Measurements from ENCODE around the gene ZBTB32.

The ZBTB32 gene

DNA sequence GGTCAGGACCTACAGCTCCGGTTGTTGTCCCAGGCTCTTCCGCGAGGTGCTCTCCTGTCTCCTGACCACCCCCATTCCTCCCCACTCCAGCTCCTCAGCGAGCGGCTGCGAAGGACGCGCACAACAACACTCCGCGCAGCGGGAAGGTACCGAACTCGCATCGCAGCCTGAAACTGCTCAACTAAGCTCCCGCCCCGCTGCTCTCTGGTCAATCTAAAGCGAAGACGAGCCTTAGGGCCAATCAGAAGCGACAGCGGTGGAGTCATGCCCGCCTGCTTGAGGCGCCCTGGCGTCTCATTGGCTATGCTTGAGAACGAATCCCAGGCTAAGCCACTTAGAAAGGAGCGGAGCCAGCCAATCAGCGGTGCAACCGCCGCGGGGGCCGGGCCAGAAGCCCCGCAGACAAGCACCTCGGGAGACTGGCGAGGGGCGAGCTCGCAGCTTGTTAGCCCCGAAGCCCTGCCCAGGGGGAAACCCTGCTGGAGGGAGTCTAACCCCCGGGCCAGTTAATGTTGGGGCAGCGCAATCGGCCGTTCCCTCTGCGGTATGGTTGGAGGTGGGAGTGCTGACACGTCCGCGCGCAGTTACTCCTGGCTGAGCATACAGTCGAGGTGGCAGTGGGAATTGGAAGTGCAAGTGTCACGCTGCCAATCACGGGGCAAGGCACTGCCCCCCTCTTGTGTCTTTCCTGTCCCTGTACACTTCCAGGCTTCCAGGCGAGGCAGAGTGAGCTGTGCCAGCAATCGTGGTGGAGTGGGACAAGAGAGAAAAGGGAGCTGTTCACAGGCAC lies 1.9 kb upstream of the ZBTB32 start:
- peak; percentile 91 to 93 for DNase-seq

DNA sequence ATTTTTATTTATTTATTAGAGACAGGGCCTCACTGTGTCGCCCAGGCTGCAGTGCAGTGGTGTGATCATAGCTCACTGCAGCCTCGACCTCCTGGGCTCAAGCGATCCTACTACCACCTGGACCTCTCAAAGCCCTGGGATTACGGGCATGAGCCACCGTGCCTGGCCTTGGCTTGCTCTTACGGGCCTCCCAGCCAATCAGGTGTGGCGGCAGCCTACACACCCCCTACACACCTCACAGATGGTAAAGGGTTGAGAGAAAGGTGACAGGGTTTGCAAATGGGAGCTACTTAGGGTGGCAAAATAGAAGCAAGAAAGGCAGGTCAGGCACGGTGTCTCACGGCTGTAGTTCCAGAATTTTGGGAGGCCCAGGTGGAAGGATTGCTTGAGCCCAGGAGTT lies 1.0 kb upstream of the ZBTB32 start:
- DNase-seq = no peak

DNA sequence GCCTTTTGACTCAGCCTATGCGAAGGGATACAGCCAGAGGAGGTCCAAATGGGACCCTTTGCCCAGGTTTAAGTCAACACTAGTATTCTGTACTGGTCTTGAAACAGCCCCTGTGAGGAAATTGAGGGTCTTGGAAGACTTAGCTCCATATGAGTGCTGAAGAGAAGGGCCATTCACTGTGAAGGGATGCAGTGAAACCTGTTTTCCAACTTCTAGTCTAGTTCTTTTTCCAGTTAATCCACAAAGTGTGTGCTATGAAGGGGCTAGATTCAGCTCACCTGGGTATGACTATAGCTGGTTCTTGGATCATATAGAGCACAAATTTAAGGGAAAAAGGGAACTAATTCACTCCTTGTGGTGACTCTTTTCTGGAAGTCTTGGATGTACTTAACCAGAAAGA lies 4.0 kb downstream of the ZBTB32 start:
- no peak for DNase-seq

DNA sequence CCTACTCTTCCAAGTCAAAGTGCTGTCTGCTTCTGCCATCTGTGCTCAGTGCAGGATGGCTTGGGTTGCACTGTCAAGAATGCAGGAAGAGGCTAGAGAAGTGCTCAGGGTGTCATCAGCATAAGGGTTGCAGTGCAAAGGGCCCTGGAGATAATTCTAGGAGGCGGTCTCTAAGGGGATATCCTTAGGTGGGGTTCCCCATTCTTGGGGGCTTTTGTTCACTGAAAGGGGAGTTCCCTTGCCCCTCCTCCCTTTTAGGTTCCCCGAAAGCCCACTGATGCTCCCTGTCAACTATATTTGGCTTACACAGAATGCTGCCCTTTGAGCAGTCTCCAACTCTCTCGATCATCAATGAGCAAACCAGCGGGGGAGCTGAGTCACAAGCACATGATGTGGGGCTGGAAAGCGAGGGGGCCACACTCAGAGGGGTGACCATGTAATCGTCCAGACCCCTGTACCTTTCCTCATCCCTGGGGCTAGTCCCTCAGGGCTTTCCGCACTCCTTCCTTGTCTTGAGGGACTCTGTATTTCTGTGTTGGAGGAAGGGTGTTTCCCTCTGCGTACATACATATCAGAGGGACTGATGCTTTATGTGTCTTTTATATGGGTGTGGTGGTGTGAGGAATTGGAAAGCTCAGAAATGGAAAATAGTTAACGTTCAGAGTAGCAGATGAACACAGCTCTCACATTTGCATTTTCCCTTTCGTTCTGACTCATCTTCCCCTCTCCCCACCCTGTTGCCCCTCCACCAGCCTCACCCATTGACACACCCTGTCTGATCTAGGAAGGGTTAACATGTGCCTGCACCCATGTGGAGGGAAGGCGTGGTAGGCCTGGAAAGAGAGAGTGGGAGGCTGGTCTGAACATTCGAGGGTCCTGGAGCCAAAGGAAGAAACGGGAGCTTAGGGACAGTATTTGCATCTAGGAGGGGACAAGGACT lies 6.7 kb downstream of the ZBTB32 start:
- peak; percentile 43 to 54 for DNase-seq

DNA sequence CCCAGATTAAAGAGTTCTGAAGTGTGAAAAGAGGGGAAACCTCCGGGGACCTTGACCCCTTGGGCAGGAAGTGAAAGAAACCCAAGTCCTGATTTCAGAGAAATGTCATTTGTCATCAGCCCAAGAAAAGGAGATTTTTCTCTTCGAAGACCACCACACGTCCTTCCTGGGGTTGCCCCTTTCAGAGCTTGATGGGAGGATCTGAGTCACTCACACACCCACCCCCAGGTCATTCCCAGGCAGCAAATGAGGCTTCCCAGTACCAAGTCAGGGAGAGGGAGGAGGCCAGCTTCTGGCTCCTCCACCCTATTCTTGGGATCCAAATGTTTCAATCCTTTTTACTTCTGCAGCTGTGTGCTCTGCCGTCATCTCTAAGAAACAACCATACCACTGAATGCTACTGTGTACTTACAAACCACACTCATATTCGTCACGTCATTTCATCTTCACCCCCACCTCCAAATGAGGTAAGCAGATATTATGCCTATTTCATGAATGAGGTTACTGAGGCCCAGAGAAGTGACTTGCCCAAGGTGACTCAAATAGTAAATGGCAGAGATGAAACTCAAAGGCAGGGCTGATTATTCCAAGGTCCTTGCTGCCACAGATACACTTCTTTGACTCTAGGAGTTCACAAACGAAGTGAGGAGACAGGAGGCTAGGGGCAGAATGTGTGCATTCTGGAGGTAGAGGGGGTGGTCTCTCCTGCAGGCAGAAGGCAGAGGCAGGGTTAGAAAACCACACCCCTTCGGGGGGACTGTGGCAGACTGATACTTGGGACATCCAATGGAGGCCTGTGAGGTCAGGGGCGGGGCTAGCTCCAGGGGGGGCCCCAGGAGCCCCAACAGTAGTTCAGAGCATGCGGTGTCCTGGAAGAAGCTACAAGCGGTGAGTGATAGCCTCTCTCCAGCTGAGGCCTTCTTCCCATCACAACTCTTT lies 8.5 kb downstream of the ZBTB32 start:
- DNase-seq = peak; percentile 41 to 50

DNA sequence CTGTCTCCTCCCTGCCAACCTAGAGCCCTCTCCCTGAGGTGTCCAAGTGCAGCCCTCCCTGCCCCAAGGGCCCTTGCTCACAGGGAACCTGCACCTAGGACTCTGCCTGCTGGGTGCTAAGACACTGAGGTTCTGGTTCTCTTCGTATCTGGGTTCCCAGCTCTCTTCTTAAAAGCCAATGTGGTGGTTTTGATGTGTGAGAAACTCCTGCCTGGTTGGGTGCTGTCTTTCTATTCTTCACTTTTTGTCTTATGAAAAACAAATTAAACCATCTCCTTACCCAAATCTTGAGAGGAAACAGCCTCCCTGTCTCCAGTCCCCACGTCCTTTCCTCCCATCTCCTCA lies 9.1 kb downstream of the ZBTB32 start:
- DNase-seq = no peak

DNA sequence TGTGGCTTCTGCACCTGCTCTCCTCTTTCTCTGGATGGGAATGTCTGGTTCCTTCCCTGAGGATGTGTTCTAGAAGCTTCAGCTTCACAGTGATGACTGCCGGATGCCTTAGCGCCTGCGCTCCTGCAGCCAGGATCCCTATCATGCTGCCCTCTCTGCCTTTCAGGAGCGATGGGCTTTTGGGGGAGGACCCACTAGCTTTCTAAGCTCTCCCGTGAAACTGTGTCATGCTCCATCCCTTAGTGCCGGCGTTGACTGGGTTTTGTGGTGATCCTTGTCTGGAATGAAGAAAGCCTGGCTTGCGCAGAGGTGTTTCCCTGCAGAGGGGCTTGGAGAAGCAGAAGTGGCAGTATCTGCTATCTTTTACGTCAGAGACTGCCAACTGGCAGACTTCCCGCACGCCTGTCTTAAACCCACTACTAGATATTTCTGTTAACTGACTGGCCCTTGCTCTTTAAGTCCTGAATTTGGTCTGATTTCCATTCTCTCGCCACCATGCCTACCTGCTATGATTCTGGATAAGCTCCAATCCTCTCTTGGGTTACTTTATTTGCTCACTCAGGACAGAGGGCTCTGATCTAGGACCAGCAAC lies 9.6 kb downstream of the ZBTB32 start:
- no peak for DNase-seq

DNA sequence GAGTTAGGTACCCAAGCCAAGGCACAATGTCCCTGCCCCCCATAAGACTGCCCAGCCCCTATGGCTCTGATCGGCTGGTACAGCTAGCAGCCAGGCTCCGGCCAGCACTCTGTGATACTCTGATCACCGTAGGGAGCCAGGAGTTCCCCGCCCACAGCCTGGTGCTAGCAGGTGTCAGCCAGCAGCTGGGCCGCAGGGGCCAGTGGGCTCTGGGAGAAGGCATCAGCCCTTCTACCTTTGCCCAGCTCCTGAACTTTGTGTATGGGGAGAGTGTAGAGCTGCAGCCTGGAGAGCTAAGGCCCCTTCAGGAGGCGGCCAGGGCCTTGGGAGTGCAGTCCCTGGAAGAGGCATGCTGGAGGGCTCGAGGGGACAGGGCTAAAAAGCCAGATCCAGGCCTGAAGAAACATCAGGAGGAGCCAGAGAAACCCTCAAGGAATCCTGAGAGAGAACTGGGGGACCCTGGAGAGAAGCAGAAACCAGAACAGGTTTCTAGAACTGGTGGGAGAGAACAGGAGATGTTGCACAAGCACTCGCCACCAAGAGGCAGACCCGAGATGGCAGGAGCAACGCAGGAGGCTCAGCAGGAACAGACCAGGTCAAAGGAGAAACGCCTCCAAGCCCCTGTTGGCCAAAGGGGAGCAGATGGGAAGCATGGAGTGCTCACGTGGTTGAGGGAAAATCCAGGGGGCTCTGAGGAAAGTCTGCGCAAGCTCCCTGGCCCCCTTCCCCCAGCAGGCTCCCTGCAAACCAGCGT lies 10.4 kb downstream of the ZBTB32 start:
- DNase-seq = no peak

DNA sequence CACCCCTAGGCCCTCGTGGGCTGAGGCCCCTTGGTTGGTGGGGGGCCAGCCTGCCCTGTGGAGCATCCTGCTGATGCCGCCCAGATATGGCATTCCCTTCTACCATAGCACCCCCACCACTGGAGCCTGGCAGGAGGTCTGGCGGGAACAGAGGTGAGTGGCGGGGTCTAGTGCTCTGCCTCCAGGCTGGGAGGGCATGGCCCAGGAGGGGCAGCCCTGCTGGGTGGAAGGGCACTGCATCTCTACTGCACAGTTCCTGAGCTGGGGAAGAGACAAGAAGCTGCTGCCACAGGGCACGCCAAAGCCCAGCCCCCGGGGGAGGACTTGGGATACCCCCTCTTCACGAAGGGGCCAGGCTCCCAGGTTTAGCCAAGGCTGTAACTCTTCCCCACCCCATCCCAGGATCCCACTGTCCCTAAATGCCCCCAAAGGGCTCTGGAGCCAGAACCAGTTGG lies 11.0 kb downstream of the ZBTB32 start:
- no peak for DNase-seq

DNA sequence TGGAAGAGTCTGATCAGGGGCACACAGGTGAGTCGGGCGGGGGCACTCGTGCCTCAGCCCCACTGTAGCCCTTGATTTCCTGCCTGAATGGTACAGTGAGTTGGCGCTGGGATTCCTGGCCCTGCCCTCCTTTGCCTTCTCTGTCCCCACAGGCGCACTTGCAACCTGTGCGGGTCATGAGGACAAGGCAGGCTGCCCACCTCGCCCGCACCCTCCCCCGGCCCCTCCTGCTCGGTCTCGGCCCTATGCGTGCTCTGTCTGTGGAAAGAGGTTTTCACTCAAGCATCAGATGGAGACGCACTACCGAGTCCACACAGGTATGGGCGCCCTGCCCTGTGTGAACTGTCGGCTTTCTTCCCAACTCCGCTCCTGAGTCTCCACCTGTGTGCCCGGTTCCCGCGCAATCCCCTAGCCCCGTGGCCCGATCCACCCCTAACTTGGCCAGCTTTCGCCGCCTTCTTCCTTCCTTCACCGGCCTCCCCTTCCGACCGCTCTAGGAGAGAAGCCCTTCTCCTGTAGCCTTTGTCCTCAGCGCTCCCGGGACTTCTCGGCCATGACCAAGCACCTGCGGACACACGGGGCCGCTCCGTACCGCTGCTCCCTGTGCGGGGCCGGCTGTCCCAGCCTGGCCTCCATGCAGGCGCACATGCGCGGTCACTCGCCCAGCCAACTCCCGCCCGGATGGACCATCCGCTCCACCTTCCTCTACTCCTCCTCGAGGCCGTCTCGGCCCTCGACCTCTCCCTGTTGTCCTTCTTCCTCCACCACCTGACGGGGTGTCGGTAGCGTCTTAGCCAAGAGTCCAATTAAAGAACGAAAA lies 11.8 kb downstream of the ZBTB32 start:
- DNase-seq = peak in 1 of 2 donors; percentile 19

DNA sequence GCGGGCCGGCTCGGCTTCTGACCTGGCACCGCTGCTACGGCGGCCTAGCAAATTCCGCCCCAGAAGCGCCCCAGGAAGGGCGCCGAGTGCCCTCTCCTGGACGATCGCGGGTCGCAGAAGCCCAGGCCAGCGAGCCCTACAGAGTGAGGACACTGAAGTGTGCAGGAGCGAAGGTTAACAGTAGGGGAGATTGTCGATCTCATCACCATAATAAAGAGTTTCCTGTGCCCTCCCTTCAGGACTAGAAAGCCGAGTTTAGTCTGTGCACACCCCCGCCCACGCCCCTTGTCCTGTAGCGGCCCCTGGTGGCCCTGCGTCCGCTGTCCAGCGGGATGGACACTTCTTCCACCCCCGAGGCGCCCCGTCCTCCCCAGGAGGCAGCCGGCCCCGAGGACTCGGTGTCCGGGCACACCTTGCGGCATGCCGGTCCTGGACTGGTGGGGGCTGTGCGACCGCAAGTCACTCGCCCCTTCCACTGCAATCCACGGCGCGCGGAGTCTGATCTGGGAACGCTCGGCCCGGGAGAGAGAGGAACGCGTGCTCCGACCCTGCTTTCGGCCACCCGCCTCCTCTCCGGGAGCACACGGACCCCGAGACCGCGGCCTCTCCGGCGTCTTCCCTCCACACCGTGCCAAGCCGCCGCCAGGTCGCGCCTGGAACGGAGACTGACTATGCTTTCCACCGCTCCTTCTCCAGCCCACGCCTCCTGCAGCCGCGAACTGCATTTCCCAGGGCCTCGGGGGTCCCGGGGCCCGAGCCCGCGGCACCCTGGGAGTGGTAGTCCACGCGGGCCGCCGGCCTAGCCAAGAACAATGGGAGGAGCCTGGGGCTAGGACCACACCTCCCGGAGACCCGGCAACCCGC lies 12.7 kb downstream of the ZBTB32 start:
- peak; percentile 95 to 98 for DNase-seq

DNA sequence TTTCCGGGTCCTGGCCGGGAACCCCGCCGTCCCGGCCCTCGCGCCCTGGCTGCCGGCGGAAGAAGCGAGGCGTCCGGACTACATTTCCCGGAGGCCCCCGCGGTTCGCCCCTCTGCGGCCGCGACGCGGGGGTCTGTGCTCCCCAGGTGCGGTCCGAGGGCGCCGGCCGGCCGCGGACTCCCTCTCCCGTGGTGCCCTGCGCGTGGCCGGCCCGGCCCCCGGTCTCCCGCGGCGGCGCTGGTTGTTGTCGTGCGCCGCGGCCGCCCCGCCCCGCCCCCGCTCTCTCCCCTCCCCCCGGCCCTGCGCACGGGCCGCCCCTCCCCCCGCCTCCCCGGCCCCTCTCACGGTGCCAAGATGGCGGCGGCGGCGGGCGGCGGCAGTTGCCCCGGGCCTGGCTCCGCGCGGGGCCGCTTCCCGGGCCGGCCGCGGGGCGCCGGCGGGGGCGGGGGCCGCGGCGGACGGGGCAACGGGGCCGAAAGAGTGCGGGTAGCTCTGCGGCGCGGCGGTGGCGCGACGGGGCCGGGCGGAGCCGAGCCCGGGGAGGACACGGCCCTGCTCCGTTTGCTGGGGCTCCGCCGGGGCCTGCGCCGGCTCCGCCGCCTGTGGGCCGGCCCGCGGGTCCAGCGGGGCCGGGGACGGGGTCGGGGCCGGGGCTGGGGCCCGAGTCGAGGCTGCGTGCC lies 13.4 kb downstream of the ZBTB32 start, which contains the start of gene KMT2B:
TSS of gene KMT2B (plus strand) at position 339 of the 680 bp plus-strand sequence. CDS start at position 355, 16 bp downstream.
- DNase-seq = no peak

DNA sequence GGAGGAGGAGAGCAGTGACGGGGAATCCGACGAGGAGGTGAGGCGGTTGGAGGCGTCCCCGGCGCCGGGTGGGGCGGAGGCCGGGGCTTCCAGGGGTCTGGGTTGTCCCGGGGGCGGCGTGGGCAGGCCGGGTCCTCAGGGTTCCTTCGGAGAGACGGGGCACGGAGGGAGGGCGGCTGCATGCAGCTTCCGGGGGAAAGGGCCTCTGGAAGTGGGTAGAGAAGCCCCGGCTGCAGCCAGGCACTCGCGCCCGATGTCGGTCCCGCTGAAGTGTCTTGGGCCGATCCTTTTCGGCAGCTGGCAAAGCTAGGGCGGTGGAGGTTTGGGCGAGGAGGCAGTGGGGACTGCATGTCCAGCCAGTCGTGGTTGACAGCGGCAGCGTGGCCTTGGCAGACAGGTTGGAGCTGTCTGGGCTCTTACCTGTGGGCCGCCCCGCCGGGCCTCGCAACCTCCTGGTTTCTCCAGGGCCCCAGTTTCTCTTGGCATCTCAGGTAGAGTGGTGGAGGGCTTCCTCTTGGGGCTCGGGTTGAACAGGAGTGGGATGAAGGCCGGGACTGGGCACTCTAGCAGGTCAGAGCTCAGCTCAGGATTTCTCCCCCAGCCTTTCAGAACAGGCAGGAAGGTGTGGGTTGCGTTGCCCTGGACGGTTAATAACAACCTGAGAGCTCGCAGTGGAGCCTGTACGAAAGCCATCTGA lies 14.1 kb downstream of the ZBTB32 start:
- peak; percentile 56 to 71 for DNase-seq

DNA sequence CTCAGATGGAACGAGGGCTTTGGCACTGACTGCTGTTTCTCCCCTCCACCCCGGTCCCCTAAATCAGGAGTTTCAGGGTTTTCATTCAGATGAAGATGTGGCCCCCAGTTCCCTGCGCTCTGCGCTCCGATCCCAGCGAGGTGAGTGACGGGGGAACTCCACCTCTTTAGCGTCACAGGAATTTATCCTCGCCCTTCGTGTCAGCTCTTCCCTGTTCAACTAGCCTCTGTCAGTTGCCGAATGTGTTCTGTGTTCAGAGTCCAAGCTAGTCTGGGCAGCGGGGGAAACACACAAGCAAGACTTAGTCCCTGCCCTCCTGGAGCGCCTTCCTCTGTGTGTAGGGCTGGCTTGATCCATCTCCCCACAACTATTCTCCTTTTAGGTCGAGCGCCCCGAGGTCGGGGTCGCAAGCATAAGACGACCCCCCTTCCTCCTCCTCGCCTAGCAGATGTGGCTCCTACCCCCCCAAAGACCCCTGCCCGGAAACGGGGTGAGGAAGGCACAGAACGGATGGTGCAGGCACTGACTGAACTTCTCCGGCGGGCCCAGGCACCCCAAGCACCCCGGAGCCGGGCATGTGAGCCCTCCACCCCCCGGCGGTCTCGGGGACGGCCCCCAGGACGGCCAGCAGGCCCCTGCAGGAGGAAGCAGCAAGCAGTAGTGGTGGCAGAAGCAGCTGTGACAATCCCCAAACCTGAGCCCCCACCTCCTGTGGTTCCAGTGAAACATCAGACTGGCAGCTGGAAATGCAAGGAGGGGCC lies 15.2 kb downstream of the ZBTB32 start:
- DNase-seq = no peak

DNA sequence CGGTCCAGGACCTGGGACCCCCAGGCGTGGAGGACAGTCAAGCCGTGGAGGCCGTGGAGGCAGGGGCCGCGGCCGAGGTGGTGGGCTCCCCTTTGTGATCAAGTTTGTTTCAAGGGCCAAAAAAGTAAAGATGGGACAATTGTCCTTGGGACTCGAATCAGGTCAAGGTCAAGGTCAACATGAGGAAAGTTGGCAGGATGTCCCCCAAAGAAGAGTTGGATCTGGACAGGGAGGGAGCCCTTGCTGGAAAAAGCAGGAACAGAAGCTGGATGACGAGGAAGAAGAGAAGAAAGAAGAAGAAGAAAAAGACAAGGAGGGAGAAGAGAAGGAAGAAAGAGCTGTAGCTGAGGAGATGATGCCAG lies 15.8 kb downstream of the ZBTB32 start:
- DNase-seq = no peak

DNA sequence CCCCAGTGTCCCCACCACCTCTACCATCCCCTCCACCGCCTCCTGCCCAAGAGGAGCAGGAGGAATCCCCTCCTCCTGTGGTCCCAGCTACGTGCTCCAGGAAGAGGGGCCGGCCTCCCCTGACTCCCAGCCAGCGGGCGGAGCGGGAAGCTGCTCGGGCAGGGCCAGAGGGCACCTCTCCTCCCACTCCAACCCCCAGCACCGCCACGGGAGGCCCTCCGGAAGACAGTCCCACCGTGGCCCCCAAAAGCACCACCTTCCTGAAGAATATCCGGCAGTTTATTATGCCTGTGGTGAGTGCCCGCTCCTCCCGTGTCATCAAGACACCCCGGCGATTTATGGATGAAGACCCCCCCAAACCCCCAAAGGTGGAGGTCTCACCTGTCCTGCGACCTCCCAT lies 16.3 kb downstream of the ZBTB32 start:
- no peak for DNase-seq

DNA sequence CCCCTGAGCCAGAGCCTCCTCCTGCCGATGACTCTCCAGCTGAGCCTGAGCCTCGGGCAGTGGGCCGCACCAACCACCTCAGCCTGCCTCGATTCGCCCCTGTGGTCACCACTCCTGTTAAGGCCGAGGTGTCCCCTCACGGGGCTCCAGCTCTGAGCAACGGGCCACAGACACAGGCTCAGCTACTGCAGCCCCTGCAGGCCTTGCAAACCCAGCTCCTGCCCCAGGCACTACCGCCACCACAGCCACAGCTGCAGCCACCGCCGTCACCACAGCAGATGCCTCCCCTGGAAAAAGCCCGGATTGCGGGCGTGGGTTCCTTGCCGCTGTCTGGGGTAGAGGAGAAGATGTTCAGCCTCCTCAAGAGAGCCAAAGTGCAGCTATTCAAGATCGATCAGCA lies 17.0 kb downstream of the ZBTB32 start:
- DNase-seq = no peak

DNA sequence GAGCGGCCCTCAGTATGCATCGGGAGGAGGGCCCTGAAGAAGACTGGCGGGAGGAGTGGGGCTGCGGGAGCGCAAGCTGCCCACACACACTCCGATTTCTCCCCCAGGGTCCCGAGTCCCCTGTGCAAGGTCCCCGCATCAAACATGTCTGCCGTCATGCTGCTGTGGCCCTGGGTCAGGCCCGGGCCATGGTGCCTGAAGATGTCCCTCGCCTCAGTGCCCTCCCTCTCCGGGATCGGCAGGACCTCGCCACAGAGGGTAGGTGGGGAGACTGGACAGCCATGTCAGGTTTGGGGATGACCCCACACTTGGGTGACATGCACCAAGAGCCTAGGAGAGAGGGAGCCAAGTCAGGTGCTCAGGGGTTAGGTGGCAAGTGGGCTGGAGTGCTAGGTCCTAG lies 18.1 kb downstream of the ZBTB32 start:
- DNase-seq = no peak

Data from activated CD4-positive, alpha-beta T cell treated with anti-CD3 and anti-CD28 coated beads for 4 hours (primary cell).